K562 (cell line): ENCODE measurements around the gene RALGAPB. TPM values are rescaled to one million over a fixed set of nuclear protein-coding genes. Genes with fewer than 3 reads are reported as not detected.
A peak's percentile ranks its signal among the peaks of the same experiment; 100 is the strongest.

Experiments
- ATAC-seq: fragments of 200-7000 bp; cut with Tn5 transposase; 3 replicates; pipeline ENCODE4 v1.9.1; 2020; ENCODE audit warnings: moderate library complexity
- BruUV-seq: library from RNA; stranded (reverse); fragments of 400-500 nt; replicated peaks from 2 replicates; lab custom pipeline; 2021; lab: Mats Ljungman, UMichigan
- CTCF ChIA-PET: fragments of 300-600 bp; formaldehyde crosslinking; extraction: SDS; loops from one replicate; lab custom pipeline; 2021; ENCODE audit warnings: low intra/inter-chr PET ratio; lab: Yijun Ruan, JAX
- POLR2A ChIA-PET: fragments of 300-600, 350-650 bp; sonication (Branson Sonifier 250); formaldehyde crosslinking; extraction: SDS; loops from one replicate; lab custom pipeline; 2021; ENCODE audit warnings: antibody characterized with exemption, inconsistent platforms; lab: Yijun Ruan, JAX
- DNase-seq, 4 experiments: peaks; one replicate each; pipeline versions ENCODE4 v3.0.0 to v3.0.0-alpha.2; 2011 to 2018; ENCODE audit warnings: low spot score in 3 of 4, mixed read lengths in 3 of 4; ENCODE audit errors: extremely low read depth in 1 of 4
- FAIRE-seq: peaks from 2 replicates; lab custom pipeline; 2011; peaks lifted over from hg19 to GRCh38; lab: Jason Lieb, UNC
- H2AFZ ChIP-seq: 2 replicates; pipeline ENCODE4 v1.6.0; 2011; ENCODE audit warnings: low read depth, low read length, control low read depth, inconsistent platforms
- H3K27ac ChIP-seq: fragments of 200-600 bp; 3 replicates; pipeline ENCODE4 v1.8.0; 2011; ENCODE audit warnings: low read depth, mild to moderate bottlenecking, control low read depth, inconsistent platforms, low read length, moderate library complexity, mixed read lengths; ENCODE audit errors: extremely low read depth
- H3K27me3 ChIP-seq, 2 experiments: fragments of 300-600 bp in 1 of 2; 2 replicates in 1 of 2; 3 replicates in 1 of 2; pipeline versions ENCODE4 v1.6.0 to v1.8.0; 2011; ENCODE audit warnings: inconsistent platforms in 2 of 2, low read length in 2 of 2, mild to moderate bottlenecking in 1 of 2, mixed read lengths in 1 of 2, moderate library complexity in 1 of 2; ENCODE audit not compliant: control insufficient read depth in 2 of 2, insufficient read depth in 2 of 2
- H3K36me3 ChIP-seq: fragments of 300-600 bp; 3 replicates; pipeline ENCODE4 v1.8.0; 2011; ENCODE audit warnings: mild to moderate bottlenecking, low read length, inconsistent platforms; ENCODE audit not compliant: control insufficient read depth, insufficient read depth
- H3K4me1 ChIP-seq, 2 experiments: fragments of 200-600 bp in 1 of 2; replicated peaks in 1 of 2; 2 replicates in 1 of 2; 3 replicates in 1 of 2; pipeline versions ENCODE4 v1.5.1 to v1.8.0; 2011; ENCODE audit warnings: inconsistent platforms in 2 of 2, low read length in 2 of 2, mild to moderate bottlenecking in 1 of 2, mixed read lengths in 1 of 2, moderate library complexity in 1 of 2; ENCODE audit not compliant: control insufficient read depth in 2 of 2, insufficient read depth in 2 of 2
- H3K4me2 ChIP-seq: 2 replicates; pipeline ENCODE4 v1.6.1; 2011; ENCODE audit warnings: low read length, control low read depth, inconsistent platforms, mixed read lengths; ENCODE audit not compliant: insufficient read depth
- H3K4me3 ChIP-seq: fragments of 200-600 bp; sonication (generic), shearing (Covaris generic); 2 replicates; pipeline ENCODE4 v1.5.1; 2016; ENCODE audit warnings: control low read depth, inconsistent platforms
- H3K79me2 ChIP-seq: fragments of 200-600 bp; 3 replicates; pipeline ENCODE4 v1.8.0; 2011; ENCODE audit warnings: low read length, inconsistent platforms; ENCODE audit not compliant: control insufficient read depth, insufficient read depth
- H3K9ac ChIP-seq, 2 experiments: 2 replicates each; pipeline versions ENCODE4 v1.6.0 to v1.6.1; 2011; ENCODE audit warnings: low read depth in 2 of 2, low read length in 2 of 2, control low read depth in 1 of 2, inconsistent platforms in 1 of 2, mild to moderate bottlenecking in 1 of 2, mixed read lengths in 1 of 2; ENCODE audit not compliant: insufficient read depth in 1 of 2
- H3K9me1 ChIP-seq: one replicate; pipeline ENCODE4 v1.6.0; 2011; ENCODE audit warnings: inconsistent platforms, mild to moderate bottlenecking, low read length, moderate library complexity; ENCODE audit not compliant: control insufficient read depth, insufficient read depth
- H3K9me3 ChIP-seq: replicated peaks from 2 replicates; pipeline ENCODE4 v1.5.1; 2011; ENCODE audit warnings: low read depth, low read length, inconsistent platforms; ENCODE audit not compliant: control insufficient read depth, insufficient read depth
- H4K20me1 ChIP-seq: replicated peaks from 2 replicates; pipeline ENCODE4 v1.6.1; 2011; ENCODE audit warnings: low read length, inconsistent platforms, mixed read lengths; ENCODE audit not compliant: control insufficient read depth, insufficient read depth
- ELF4 ChIP-seq: fragments of 450-650 bp; formaldehyde crosslinking; IDR thresholded peaks from 2 replicates; pipeline ENCODE4 v1.4.0; 2022; ENCODE audit warnings: missing genetic modification characterization
- GATAD2A ChIP-seq: fragments of 450-650 bp; IDR thresholded peaks from 2 replicates; pipeline ENCODE4 v1.6.1; 2017
- IRF9 ChIP-seq: fragments of 450-650 bp; IDR thresholded peaks from 2 replicates; pipeline ENCODE4 v1.6.1; 2016; ENCODE audit warnings: missing biosample characterization, missing genetic modification characterization
- JUND ChIP-seq, 2 experiments: IDR thresholded peaks; 2 replicates in 1 of 2; 3 replicates in 1 of 2; pipeline ENCODE4 v1.6.1; 2011; ENCODE audit warnings: borderline replicate concordance in 2 of 2, low read depth in 2 of 2, low read length in 2 of 2, improper control_type of control experiment in 1 of 2, missing biosample characterization in 1 of 2, missing genetic modification characterization in 1 of 2, missing genetic modification reagents in 1 of 2
- PML ChIP-seq: IDR thresholded peaks from 2 replicates; pipeline ENCODE4 v1.6.1; 2012; ENCODE audit warnings: low read length, inconsistent platforms
- POLR2B ChIP-seq: fragments of 450-650 bp; IDR thresholded peaks from 2 replicates; pipeline ENCODE4 v1.6.1; 2018; ENCODE audit warnings: low read depth; ENCODE audit not compliant: partially characterized antibody
- PRPF4 ChIP-seq: fragments of 200-400 bp; formaldehyde crosslinking; IDR thresholded peaks from one replicate; pipeline ENCODE4 v1.6.1; 2017; ENCODE audit warnings: low read length, low read depth, mild to moderate bottlenecking; ENCODE audit not compliant: insufficient read depth, poor library complexity, severe bottlenecking
- TCF7L2 ChIP-seq: fragments of 150-350 bp; IDR thresholded peaks from 2 replicates; pipeline ENCODE4 v1.6.1; 2016; ENCODE audit warnings: low read depth, mild to moderate bottlenecking, low read length, moderate library complexity
- XRCC5 ChIP-seq: fragments of 200-400 bp; formaldehyde crosslinking; IDR thresholded peaks from 2 replicates; pipeline ENCODE4 v1.6.1; 2017; ENCODE audit warnings: low read depth, mild to moderate bottlenecking, low read length
- WGBS: fragments of 100-300 bp; shearing (Covaris generic); methylation state at CpG from one replicate; pipeline ENCODE4 v1.1.6; 2016; ENCODE audit warnings: low coverage, mixed read lengths; ENCODE audit not compliant: insufficient coverage; ENCODE audit errors: missing lambda C conversion rate; 5-methylcytosine and 5-hydroxymethylcytosine counted together
- in situ Hi-C: fragments of 300-500 bp; cut with MboI; formaldehyde crosslinking; loops from 4 replicates; pipeline ENCODE4 v1.15.0; 2018; ENCODE audit warnings: inconsistent platforms, mixed read lengths
- intact Hi-C: fragments of 100-400 bp; cut with micrococcal nuclease; formaldehyde crosslinking; loops from 2 replicates; pipeline ENCODE4 v1.14.2; 2022
- polyA plus RNA-seq, 8 experiments: library from polyadenylated mRNA; depleted of rRNA in 4 of 8; stranded (reverse) in 5 of 8; unstranded in 3 of 8; fragments of >200 nt; fragmentation: Nextera tagmentation in 2 of 8; fragmentation: Illumina TruSeq in 1 of 8; extraction: Ambion mirVana in 2 of 8; extraction: Trizol in 1 of 8; gene quantifications; 2 replicates each; pipeline versions ENCODE4 v1.2.1 to v1.2.3, GENCODE V29; 2011 to 2014; ENCODE audit warnings: inconsistent platforms in 1 of 8, missing spikeins in 1 of 8
- total RNA-seq, 7 experiments: library from RNA; depleted of rRNA in 6 of 7; stranded (reverse); fragments of >200 nt in 6 of 7; fragmentation: Illumina TruSeq in 2 of 7; extraction: Trizol in 2 of 7; gene quantifications; 2 replicates each; pipeline versions ENCODE4 v1.2.1 to v1.2.3, GENCODE V29; 2011 to 2021; ENCODE audit warnings: low replicate concordance in 1 of 7
- TF ChIP-seq, protein P1 (sequence below): fragments of 250-450 bp; sonication (Bioruptor Pico); IDR thresholded peaks from 2 replicates; pipeline ENCODE4 v1.4.0; 2020
- TF ChIP-seq, protein P2 (sequence below): sonication (generic); formaldehyde crosslinking; IDR thresholded peaks from 2 replicates; pipeline ENCODE4 v1.9.0; 2022; ENCODE audit warnings: mild to moderate bottlenecking, missing genetic modification reagents

RALGAPB gene
- total and polyA plus RNA-seq, 9 of the 15 experiments (the other 6 are each of a cell fraction or from before 2014, with no cell fraction given), result 4.3 to 25.6 (median 13.6) TPM

DNA sequence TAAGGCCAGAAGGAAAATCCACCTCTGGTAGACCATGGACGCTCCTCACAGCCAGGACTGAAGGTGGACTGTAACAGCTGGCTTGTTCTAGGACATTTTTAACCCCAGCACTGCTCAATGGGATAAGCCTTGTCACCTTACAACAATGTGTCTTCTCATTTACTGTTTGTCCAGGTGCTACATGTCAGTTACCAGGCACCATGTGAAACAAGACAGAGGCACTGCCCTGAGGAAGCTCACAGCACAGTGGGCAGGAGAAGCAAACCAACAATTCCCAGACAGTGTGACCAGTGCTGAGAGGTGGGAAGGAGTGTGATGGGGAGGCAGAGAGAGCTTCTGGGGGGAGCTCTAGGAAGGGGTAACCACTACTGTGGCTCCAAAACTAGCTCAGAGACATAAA, 48.2 kb upstream of the RALGAPB start (continued):
- TF ChIP-seq IRF9 (tag) (no peak), POLR2B (peak; percentile 10), PML (no peak), ELF4 (no peak), GATAD2A (no peak), XRCC5 (no peak)

DNA sequence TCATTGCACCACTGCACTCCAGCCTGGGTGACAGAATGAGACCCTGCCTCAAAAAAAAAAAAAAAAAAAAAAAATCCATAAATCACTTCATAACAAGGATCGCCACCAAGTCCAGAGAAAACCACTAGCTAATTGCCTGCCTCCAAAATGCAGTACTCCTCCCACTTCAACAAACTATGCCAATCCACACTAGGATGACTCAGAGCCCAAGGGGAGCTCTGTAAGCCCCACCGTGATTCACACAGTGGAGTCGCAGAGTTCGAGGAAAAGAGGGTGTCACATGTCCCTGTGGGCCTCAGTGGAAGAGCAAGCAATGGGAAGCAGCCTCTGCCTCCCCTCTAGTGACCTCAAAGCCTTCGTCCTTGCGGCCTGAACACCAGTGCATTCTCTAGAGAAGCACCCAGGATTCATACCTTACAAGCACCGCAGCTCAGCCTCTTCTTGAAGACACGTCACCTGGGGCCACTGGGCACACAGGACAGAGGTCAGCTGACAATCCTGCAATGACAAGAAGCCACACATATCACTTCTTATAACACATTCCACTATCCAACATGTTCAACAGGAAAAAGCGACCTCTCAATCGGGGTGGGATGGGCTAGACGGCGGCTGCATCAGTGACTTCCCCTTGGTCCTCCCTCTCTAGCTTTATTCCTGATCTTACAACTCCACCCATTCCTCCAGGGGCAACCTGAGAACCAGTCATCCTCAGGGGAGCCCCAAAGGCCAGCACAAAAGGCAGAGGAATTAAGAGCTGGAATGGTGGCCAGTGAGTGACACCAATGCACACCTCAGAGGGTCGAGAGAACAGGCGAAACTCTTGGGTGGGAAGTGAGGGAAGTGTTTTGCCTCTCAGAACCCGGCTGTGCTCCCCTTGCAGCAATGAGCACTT, 46.4 kb upstream of the RALGAPB start:
- FAIRE-seq, result peak; percentile 77
- peak in 2 of 4 experiments; percentile 54 to 59 for DNase-seq
- Histone ChIP-seq H4K20me1 (peaks cover 85% of the 10 kb centered on the region), H3K27ac (peak overlapping the region; percentile 23; the same call in 1 of the 3 replicates), H3K27me3 (no peaks in the 10 kb centered on the region), H3K4me3 (no peak overlapping the region), H3K36me3 (peaks cover 100% of the 10 kb centered on the region), H3K4me1 (peaks cover under 1 to 5% of the 10 kb centered on the region in 2 experiments; a peak in 3 of 5 replicates), H3K9me3 (no peaks in the 10 kb centered on the region), H3K9me1 (peaks cover 10% of the 10 kb centered on the region), H2AFZ (no peak overlapping the region), H3K9ac (no peak overlapping the region), H3K4me2 (no peak overlapping the region), H3K79me2 (peaks cover 76% of the 10 kb centered on the region)
- in situ Hi-C loops, result no loop called here
- ChIA-PET CTCF (no interaction called here), POLR2A (interaction anchor here (0.5 to 4.9 kb wide), 14 partner anchors 8 to 1965 kb away, joined by 3 to 41 read pairs (median 4); partner anchors contain the start of gene SNHG17)
- WGBS, result 69% methylated on average over 15 of the region's 15 CpGs
- intact Hi-C loops, result no loop called here
- BruUV-seq, result no TSS peak
- ATAC-seq, result peak; percentile 14; the same call in 2 of the 3 replicates
- TF ChIP-seq, protein P1, sequence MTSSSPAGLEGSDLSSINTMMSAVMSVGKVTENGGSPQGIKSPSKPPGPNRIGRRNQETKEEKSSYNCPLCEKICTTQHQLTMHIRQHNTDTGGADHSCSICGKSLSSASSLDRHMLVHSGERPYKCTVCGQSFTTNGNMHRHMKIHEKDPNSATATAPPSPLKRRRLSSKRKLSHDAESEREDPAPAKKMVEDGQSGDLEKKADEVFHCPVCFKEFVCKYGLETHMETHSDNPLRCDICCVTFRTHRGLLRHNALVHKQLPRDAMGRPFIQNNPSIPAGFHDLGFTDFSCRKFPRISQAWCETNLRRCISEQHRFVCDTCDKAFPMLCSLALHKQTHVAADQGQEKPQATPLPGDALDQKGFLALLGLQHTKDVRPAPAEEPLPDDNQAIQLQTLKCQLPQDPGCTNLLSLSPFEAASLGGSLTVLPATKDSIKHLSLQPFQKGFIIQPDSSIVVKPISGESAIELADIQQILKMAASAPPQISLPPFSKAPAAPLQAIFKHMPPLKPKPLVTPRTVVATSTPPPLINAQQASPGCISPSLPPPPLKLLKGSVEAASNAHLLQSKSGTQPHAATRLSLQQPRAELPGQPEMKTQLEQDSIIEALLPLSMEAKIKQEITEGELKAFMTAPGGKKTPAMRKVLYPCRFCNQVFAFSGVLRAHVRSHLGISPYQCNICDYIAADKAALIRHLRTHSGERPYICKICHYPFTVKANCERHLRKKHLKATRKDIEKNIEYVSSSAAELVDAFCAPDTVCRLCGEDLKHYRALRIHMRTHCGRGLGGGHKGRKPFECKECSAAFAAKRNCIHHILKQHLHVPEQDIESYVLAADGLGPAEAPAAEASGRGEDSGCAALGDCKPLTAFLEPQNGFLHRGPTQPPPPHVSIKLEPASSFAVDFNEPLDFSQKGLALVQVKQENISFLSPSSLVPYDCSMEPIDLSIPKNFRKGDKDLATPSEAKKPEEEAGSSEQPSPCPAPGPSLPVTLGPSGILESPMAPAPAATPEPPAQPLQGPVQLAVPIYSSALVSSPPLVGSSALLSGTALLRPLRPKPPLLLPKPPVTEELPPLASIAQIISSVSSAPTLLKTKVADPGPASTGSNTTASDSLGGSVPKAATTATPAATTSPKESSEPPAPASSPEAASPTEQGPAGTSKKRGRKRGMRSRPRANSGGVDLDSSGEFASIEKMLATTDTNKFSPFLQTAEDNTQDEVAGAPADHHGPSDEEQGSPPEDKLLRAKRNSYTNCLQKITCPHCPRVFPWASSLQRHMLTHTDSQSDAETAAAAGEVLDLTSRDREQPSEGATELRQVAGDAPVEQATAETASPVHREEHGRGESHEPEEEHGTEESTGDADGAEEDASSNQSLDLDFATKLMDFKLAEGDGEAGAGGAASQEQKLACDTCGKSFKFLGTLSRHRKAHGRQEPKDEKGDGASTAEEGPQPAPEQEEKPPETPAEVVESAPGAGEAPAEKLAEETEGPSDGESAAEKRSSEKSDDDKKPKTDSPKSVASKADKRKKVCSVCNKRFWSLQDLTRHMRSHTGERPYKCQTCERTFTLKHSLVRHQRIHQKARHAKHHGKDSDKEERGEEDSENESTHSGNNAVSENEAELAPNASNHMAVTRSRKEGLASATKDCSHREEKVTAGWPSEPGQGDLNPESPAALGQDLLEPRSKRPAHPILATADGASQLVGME, result no peak
- TF ChIP-seq PRPF4 (no peak), JUND (IDR thresholded peaks at IDR 0.05; ENCODE audit: borderline replicate concordance, low read depth, low read length) (peak; percentile 57; the same call in 1 of the 2 replicates), JUND (tag; IDR thresholded peaks at IDR 0.05; ENCODE audit: borderline replicate concordance, low read depth, low read length) (no peak), TCF7L2 (no peak)
- TF ChIP-seq, protein P2, sequence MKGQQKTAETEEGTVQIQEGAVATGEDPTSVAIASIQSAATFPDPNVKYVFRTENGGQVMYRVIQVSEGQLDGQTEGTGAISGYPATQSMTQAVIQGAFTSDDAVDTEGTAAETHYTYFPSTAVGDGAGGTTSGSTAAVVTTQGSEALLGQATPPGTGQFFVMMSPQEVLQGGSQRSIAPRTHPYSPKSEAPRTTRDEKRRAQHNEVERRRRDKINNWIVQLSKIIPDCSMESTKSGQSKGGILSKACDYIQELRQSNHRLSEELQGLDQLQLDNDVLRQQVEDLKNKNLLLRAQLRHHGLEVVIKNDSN (CRISPR knock-in tag), result peak; percentile 22; the same call in 1 of the 2 replicates
